NB4 (cell line): ENCODE measurements around the gene OR52A1.

Experiments
- MYC ChIP-seq: IDR thresholded peaks from 2 replicates; pipeline ENCODE4 v1.6.1; 2011; ENCODE audit warnings: low read depth, low read length
- POLR2A ChIP-seq: IDR thresholded peaks from 2 replicates; pipeline ENCODE4 v1.6.1; 2011; ENCODE audit warnings: mild to moderate bottlenecking; ENCODE audit not compliant: insufficient read length; ENCODE audit errors: extremely low read depth
- TF ChIP-seq, protein P1 (sequence below): IDR thresholded peaks from one replicate; pipeline ENCODE4 v1.5.1; 2012; ENCODE audit warnings: low read depth, low read length

DNA sequence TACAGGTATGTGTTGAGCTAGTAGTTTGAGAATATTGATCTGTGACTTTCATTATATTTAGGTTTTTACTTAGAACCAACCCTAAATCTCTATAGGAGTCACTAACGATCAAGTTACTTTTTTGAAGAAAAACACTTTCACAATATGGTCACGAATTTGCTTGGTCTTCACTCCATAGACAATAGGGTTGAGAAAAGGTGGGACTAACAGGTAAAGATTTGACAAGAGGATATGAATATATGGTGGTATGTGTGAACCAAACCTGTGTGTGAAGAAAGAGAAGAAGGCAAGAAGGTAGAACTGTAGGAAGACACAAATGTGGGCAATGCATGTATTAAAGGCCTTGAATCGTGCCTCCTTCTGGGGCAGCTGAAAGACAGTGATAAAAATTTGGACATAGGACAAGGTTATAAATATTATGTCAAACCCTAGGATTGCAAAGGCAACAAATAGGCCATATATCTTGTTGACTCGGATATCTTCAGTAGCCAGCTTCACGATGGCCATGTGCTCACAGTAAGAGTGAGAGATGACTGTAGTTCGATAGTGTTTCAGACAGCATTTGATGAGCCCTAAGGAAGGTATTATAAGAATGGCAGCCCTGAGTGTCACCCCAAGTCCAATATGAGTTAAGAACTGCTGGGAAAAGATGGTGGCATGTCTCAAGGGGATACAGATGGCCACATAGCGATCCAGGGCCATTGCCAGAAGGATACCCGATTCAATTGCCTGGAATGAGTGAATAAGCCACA, 22.8 kb downstream of the OR52A1 start:
- TF ChIP-seq POLR2A (no peak), MYC (no peak)
- TF ChIP-seq, protein P1, sequence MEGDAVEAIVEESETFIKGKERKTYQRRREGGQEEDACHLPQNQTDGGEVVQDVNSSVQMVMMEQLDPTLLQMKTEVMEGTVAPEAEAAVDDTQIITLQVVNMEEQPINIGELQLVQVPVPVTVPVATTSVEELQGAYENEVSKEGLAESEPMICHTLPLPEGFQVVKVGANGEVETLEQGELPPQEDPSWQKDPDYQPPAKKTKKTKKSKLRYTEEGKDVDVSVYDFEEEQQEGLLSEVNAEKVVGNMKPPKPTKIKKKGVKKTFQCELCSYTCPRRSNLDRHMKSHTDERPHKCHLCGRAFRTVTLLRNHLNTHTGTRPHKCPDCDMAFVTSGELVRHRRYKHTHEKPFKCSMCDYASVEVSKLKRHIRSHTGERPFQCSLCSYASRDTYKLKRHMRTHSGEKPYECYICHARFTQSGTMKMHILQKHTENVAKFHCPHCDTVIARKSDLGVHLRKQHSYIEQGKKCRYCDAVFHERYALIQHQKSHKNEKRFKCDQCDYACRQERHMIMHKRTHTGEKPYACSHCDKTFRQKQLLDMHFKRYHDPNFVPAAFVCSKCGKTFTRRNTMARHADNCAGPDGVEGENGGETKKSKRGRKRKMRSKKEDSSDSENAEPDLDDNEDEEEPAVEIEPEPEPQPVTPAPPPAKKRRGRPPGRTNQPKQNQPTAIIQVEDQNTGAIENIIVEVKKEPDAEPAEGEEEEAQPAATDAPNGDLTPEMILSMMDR = no peak
